ENCODE data around the gene DIDO1.

Gene DIDO1

GRCh38 chr20:62834967-62835730 is 91.2 kb downstream of the DIDO1 start:
- Histone ChIP-seq H3K9ac (ENCODE audit: low read length) (no peak overlapping the region), H3K36me3 (ENCODE audit: control insufficient read depth, low read depth, low read length) (peaks cover 5% of the 10 kb centered on the region), H3K4me3 (ENCODE audit: low read length) (no peak overlapping the region), H3K27me3 (ENCODE audit: control insufficient read depth, insufficient read depth, low read length) (no peaks in the 10 kb centered on the region), H3K27ac (ENCODE audit: low read length) (no peak overlapping the region), H3K4me1 (ENCODE audit: control insufficient read depth, low read depth, low read length) (peaks cover 10% of the 10 kb centered on the region), H3K9me3 (ENCODE audit: control insufficient read depth, low read depth, low read length) (no peaks in the 10 kb centered on the region)

DNA sequence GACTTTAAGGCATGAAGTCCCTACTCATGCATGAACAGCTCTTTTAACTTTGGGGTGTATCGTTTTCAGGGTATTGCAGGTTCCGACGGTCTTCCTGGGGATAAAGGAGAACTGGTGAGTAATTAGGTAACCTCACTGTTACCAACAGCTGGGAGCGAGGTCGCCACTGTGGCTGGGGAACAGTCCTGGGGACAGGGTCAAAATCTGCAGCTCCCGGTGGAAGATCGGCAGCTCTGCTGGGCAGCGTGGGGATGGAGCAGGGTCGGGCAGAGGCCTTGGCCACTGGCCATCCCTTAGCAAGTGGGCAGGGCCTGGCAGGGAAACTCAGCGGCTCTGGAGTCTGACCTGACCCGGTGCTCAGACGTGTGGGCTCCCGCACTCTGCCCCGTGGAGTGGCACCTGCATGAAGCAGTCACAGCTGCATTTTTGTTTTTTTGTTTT is 93.3 kb downstream of the DIDO1 start:
- Histone ChIP-seq H3K9ac (ENCODE audit: low read length) (no peak overlapping the region), H3K27me3 (ENCODE audit: control insufficient read depth, insufficient read depth, low read length) (no peaks in the 10 kb centered on the region), H3K36me3 (ENCODE audit: control insufficient read depth, low read depth, low read length) (peaks cover 5% of the 10 kb centered on the region), H3K4me3 (ENCODE audit: low read length) (no peak overlapping the region), H3K27ac (ENCODE audit: low read length) (no peak overlapping the region), H3K9me3 (ENCODE audit: control insufficient read depth, low read depth, low read length) (no peaks in the 10 kb centered on the region), H3K4me1 (ENCODE audit: control insufficient read depth, low read depth, low read length) (peaks cover 10% of the 10 kb centered on the region)

DNA sequence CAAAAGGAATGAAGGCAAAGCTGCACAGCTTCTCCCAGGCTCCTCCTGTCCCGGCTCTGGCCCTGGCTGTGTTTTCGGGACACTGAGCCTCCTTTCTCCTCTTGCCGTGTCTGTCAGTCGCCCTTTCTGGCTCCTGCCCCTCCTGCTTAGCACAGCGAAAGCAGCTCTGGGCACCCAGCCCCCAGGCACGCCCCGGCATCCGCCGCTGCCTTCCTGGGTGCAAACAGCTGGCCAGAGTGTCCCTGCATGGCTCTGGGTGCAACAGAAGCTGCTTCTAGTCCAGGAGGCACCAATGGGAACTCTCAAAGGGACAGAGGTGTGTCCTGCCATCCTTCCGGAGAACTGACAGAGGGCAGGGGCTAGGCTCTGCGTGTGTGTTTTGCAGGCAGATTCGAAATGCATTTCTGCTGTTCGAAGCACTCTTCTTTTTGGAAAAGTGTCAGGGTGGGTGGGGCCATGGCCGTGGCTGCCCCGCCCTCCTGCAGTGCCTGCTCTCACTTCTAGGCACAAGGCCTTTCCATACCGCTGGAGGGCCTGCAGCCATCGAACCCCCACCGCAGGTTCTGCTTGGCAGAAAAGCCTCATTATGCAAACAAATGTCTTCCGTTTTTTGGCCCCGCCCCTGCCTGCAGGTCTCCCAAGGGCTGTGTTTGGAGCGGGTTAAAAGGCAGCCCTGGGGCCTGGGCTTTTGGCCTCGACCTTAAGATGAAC is 93.9 kb downstream of the DIDO1 start:
- H3K9ac ChIP-seq (ENCODE audit: low read length): no peak overlapping the region
- no peaks in the 10 kb centered on the region for H3K27me3 ChIP-seq (ENCODE audit: control insufficient read depth, insufficient read depth, low read length)
- no peak overlapping the region for H3K27ac ChIP-seq (ENCODE audit: low read length)
- H3K36me3 ChIP-seq (ENCODE audit: control insufficient read depth, low read depth, low read length): peaks cover 10% of the 10 kb centered on the region
- no peak overlapping the region for H3K4me3 ChIP-seq (ENCODE audit: low read length)
- peaks cover 10% of the 10 kb centered on the region for H3K4me1 ChIP-seq (ENCODE audit: control insufficient read depth, low read depth, low read length)
- H3K9me3 ChIP-seq (ENCODE audit: control insufficient read depth, low read depth, low read length): no peaks in the 10 kb centered on the region

GRCh38 chr20:62831854-62832211 is 94.5 kb downstream of the DIDO1 start:
- peaks cover 10% of the 10 kb centered on the region for H3K4me1 ChIP-seq (ENCODE audit: control insufficient read depth, low read depth, low read length)
- no peaks in the 10 kb centered on the region for H3K27me3 ChIP-seq (ENCODE audit: control insufficient read depth, insufficient read depth, low read length)
- H3K36me3 ChIP-seq (ENCODE audit: control insufficient read depth, low read depth, low read length): peaks cover 9% of the 10 kb centered on the region
- no peak overlapping the region for H3K27ac ChIP-seq (ENCODE audit: low read length)
- no peak overlapping the region for H3K4me3 ChIP-seq (ENCODE audit: low read length)
- H3K9ac ChIP-seq (ENCODE audit: low read length): no peak overlapping the region
- no peaks in the 10 kb centered on the region for H3K9me3 ChIP-seq (ENCODE audit: control insufficient read depth, low read depth, low read length)

DNA sequence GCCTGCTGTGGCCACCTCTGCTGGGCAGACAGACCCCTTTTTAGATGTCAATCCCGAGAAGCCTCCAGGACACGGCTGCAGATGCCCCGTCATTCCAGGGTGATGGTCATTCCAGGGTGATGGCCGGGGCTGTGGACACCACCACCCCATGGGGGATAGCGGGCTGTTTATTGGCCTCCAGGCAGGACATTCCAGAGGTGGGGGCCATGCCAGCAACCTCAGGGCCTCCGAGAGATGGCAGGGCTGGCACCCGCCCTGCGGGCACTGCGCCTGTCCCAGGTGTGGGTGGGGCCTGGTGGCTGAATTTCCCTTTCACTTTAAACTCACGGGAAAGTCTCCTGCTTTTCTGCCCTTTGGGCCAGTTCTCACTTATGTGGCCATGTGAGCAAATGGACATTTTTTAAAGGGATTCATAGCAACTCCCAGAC is 94.9 kb downstream of the DIDO1 start:
- Histone ChIP-seq H3K4me1 (ENCODE audit: control insufficient read depth, low read depth, low read length) (peaks cover 10% of the 10 kb centered on the region), H3K9ac (ENCODE audit: low read length) (no peak overlapping the region), H3K27ac (ENCODE audit: low read length) (no peak overlapping the region), H3K9me3 (ENCODE audit: control insufficient read depth, low read depth, low read length) (no peaks in the 10 kb centered on the region), H3K27me3 (ENCODE audit: control insufficient read depth, insufficient read depth, low read length) (no peaks in the 10 kb centered on the region), H3K4me3 (ENCODE audit: low read length) (no peak overlapping the region), H3K36me3 (ENCODE audit: control insufficient read depth, low read depth, low read length) (peaks cover 5% of the 10 kb centered on the region)

DNA sequence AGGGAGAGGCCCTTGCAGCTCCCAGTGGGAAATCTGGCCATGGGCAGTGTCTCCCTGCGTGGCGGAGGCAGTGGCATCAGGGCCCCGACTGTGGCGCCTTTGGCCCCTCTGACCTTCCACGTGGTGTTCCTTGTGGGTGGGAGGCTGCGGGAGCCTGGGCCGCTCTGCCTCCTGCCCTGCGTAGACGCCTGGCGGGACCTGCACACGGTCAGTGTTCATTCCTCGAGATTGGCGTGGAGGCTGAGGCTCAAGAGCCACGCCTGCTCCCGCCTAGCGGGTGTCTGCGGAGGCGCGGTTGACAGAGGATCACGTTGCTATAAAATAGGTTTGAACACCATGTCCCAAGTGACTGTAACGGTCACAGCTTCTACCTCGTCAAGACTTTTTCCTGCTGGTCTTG is 95.5 kb downstream of the DIDO1 start:
- no peaks in the 10 kb centered on the region for H3K9me3 ChIP-seq (ENCODE audit: control insufficient read depth, low read depth, low read length)
- H3K27ac ChIP-seq (ENCODE audit: low read length): no peak overlapping the region
- no peaks in the 10 kb centered on the region for H3K27me3 ChIP-seq (ENCODE audit: control insufficient read depth, insufficient read depth, low read length)
- peaks cover 10% of the 10 kb centered on the region for H3K4me1 ChIP-seq (ENCODE audit: control insufficient read depth, low read depth, low read length)
- peaks cover 5% of the 10 kb centered on the region for H3K36me3 ChIP-seq (ENCODE audit: control insufficient read depth, low read depth, low read length)
- no peak overlapping the region for H3K9ac ChIP-seq (ENCODE audit: low read length)
- no peak overlapping the region for H3K4me3 ChIP-seq (ENCODE audit: low read length)

DNA sequence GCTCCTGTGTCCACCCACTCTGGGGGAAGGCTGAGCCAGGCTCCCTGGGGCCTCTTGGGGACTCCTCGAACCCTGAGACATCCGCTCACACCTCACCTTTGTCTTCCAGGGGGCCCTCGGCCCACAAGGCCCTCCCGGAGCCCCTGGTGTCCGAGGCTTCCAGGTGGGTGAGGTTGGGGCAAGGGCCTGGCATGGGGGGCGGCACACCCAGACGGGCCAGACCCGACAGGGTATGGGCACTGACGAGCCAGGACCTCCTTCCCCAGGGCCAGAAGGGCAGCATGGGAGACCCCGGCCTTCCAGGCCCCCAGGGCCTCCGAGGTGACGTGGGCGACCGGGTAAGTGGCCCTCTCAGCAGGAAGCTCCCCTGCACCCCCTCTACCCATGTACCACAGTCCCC is 96.1 kb downstream of the DIDO1 start:
- no peaks in the 10 kb centered on the region for H3K27me3 ChIP-seq (ENCODE audit: control insufficient read depth, insufficient read depth, low read length)
- H3K9me3 ChIP-seq (ENCODE audit: control insufficient read depth, low read depth, low read length): no peaks in the 10 kb centered on the region
- peaks cover 10% of the 10 kb centered on the region for H3K4me1 ChIP-seq (ENCODE audit: control insufficient read depth, low read depth, low read length)
- no peak overlapping the region for H3K9ac ChIP-seq (ENCODE audit: low read length)
- H3K36me3 ChIP-seq (ENCODE audit: control insufficient read depth, low read depth, low read length): peaks cover 5% of the 10 kb centered on the region
- no peak overlapping the region for H3K27ac ChIP-seq (ENCODE audit: low read length)
- H3K4me3 ChIP-seq (ENCODE audit: low read length): no peak overlapping the region

GRCh38 chr20:62829231-62830230 is 96.8 kb downstream of the DIDO1 start:
- Histone ChIP-seq H3K4me1 (ENCODE audit: control insufficient read depth, low read depth, low read length) (peaks cover 12% of the 10 kb centered on the region), H3K27ac (ENCODE audit: low read length) (no peak overlapping the region), H3K9ac (ENCODE audit: low read length) (no peak overlapping the region)

DNA sequence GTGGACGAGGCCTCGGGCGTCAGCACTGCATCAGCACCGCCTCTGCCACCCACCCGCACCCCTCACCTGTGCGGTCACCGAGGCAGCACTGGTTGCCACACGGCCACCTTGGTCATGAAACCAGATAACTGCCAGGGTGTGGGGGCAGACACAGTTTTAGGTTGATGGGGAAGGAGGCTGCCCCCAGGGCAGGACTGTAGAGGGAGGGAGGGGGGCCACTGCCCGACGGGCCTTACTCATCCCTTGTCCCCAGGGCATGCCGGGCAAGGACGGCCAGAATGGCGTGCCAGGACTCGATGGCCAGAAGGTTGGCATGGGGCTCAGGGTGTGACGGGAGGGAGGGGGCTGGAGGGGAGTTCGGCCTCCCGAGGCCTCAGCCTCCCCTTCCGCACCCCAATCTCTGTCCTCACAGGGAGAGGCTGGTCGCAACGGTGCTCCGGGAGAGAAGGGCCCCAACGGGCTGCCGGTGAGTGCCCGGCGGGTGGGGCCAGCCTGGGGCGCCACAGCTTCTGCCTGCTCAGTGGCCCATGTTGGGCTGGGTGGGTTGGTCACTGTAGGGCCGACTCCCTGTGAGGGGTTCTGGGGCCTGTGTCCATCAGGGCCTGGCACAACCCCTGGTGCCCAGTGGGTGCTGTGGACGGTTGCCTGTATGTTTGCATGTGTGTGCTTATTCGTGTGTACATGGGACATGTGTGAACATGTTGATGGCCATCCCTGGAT is 97.6 kb downstream of the DIDO1 start:
- no peaks in the 10 kb centered on the region for H3K9me3 ChIP-seq (ENCODE audit: control insufficient read depth, low read depth, low read length)
- no peak overlapping the region for H3K9ac ChIP-seq (ENCODE audit: low read length)
- H3K36me3 ChIP-seq (ENCODE audit: control insufficient read depth, low read depth, low read length): peaks cover 5% of the 10 kb centered on the region
- peaks cover 17% of the 10 kb centered on the region for H3K4me1 ChIP-seq (ENCODE audit: control insufficient read depth, low read depth, low read length)
- H3K4me3 ChIP-seq (ENCODE audit: low read length): no peak overlapping the region
- no peak overlapping the region for H3K27ac ChIP-seq (ENCODE audit: low read length)
- no peaks in the 10 kb centered on the region for H3K27me3 ChIP-seq (ENCODE audit: control insufficient read depth, insufficient read depth, low read length)

More at GRCh38 chr20:62829231-62830230, 96.8 kb downstream of the DIDO1 start:
- peaks cover 5% of the 10 kb centered on the region for H3K36me3 ChIP-seq (ENCODE audit: control insufficient read depth, low read depth, low read length)
- no peaks in the 10 kb centered on the region for H3K9me3 ChIP-seq (ENCODE audit: control insufficient read depth, low read depth, low read length)
- H3K27me3 ChIP-seq (ENCODE audit: control insufficient read depth, insufficient read depth, low read length): no peaks in the 10 kb centered on the region
- H3K4me3 ChIP-seq (ENCODE audit: low read length): no peak overlapping the region

GRCh38 chr20:62828051-62828450 is 98.3 kb downstream of the DIDO1 start:
- Histone ChIP-seq H3K27ac (ENCODE audit: low read length) (no peak overlapping the region), H3K4me1 (ENCODE audit: control insufficient read depth, low read depth, low read length) (peaks cover 21% of the 10 kb centered on the region), H3K4me3 (ENCODE audit: low read length) (no peak overlapping the region), H3K36me3 (ENCODE audit: control insufficient read depth, low read depth, low read length) (peaks cover 5% of the 10 kb centered on the region), H3K9me3 (ENCODE audit: control insufficient read depth, low read depth, low read length) (no peaks in the 10 kb centered on the region), H3K27me3 (ENCODE audit: control insufficient read depth, insufficient read depth, low read length) (no peaks in the 10 kb centered on the region), H3K9ac (ENCODE audit: low read length) (no peak overlapping the region)

All from iPS-18a (cell line).